Endodermal cell (in vitro differentiated cells): ENCODE measurements around the gene COL4A2. TPM values are rescaled to one million over a fixed set of nuclear protein-coding genes. Genes with fewer than 3 reads are reported as not detected.
"Not testable (repeated sequence)": the region's sequence is repeated elsewhere in the genome, so short reads cannot be mapped to it uniquely, and the experiment has no call there.

ENCODE experiments used
- DNase-seq: peaks from one replicate; pipeline ENCODE4 v3.0.0-alpha.2; 2017
- H3K27ac ChIP-seq: 2 replicates; pipeline ENCODE4 v1.5.1; 2013; ENCODE audit warnings: mild to moderate bottlenecking, low read depth, low read length, moderate library complexity
- H3K27me3 ChIP-seq: 2 replicates; pipeline ENCODE4 v1.6.1; 2013; ENCODE audit warnings: mild to moderate bottlenecking, low read length, moderate library complexity; ENCODE audit not compliant: insufficient read depth, control insufficient read depth, poor library complexity, severe bottlenecking
- H3K36me3 ChIP-seq: 2 replicates; pipeline ENCODE4 v1.7.0; 2013; ENCODE audit warnings: mild to moderate bottlenecking, low read length, moderate library complexity; ENCODE audit not compliant: control insufficient read depth, insufficient read depth
- H3K4me1 ChIP-seq: one replicate; pipeline ENCODE4 v1.7.0; 2013; ENCODE audit warnings: low read length; ENCODE audit not compliant: control insufficient read depth, insufficient read depth
- H3K4me3 ChIP-seq: 2 replicates; pipeline ENCODE4 v1.5.1; 2013; ENCODE audit warnings: mild to moderate bottlenecking, low read length, moderate library complexity
- H3K9ac ChIP-seq: 2 replicates; pipeline ENCODE4 v1.6.1; 2013; ENCODE audit warnings: mild to moderate bottlenecking, low read length, moderate library complexity; ENCODE audit not compliant: poor library complexity, severe bottlenecking; ENCODE audit errors: extremely low read depth
- H3K9me3 ChIP-seq: 2 replicates; pipeline ENCODE4 v1.6.1; 2013; ENCODE audit warnings: mild to moderate bottlenecking, low read length, moderate library complexity; ENCODE audit not compliant: control insufficient read depth
- H3K27ac Mint-ChIP-seq: 2 replicates; pipeline ENCODE4 v1.8.0; 2020; ENCODE audit warnings: mixed read lengths
- H3K27me3 Mint-ChIP-seq: 2 replicates; pipeline ENCODE4 v1.8.0; 2021; ENCODE audit warnings: mild to moderate bottlenecking, mixed read lengths; ENCODE audit not compliant: insufficient read depth
- H3K36me3 Mint-ChIP-seq: 2 replicates; pipeline ENCODE4 v1.8.0; 2020; ENCODE audit warnings: low read depth, mixed read lengths
- H3K4me1 Mint-ChIP-seq: 2 replicates; pipeline ENCODE4 v1.8.0; 2020; ENCODE audit warnings: mixed read lengths
- H3K4me3 Mint-ChIP-seq: 2 replicates; pipeline ENCODE4 v1.8.0; 2020; ENCODE audit warnings: mild to moderate bottlenecking, moderate library complexity, mixed read lengths
- H3K9me3 Mint-ChIP-seq: 2 replicates; pipeline ENCODE4 v1.8.0; 2020; ENCODE audit warnings: mild to moderate bottlenecking, mixed read lengths
- CTCF ChIP-seq: fragments of 200-600 bp; sonication (generic); conservative IDR thresholded peaks from 2 replicates; pipeline ENCODE4 v1.5.0; 2021; ENCODE audit warnings: antibody characterized with exemption, mild to moderate bottlenecking
- WGBS, 2 experiments: methylation state at CpG; one replicate each; pipeline versions ENCODE4 v1.1.5 to v1.1.7; 2013; ENCODE audit warnings: missing lambda C conversion rate in 2 of 2, mixed read lengths in 1 of 2; ENCODE audit not compliant: insufficient coverage in 1 of 2, insufficient read length in 1 of 2; 5-methylcytosine and 5-hydroxymethylcytosine counted together
- total RNA-seq, 2 donors: library from RNA; stranded (reverse); fragmentation: NEBNext Ultra II Directional in 1 of 2; extraction: Animal tissue kit (Norgen Biotek cat#: 25700) in 1 of 2; gene quantifications; 2 replicates in 1 of 2; 3 replicates in 1 of 2; pipeline ENCODE4 v1.2.1, GENCODE V29; 2021

COL4A2 gene
- total RNA-seq, 2 donors from 2014 or later: 388 to 398 TPM

GRCh38 chr13:110529522-110530311 is 222.6 kb downstream of the COL4A2 start:
- TF ChIP-seq CTCF: no peak
- no peak overlapping the region for H3K4me3 ChIP-seq
- H3K4me1 ChIP-seq: no peaks in the 10 kb centered on the region
- no peaks in the 10 kb centered on the region for H3K27me3 ChIP-seq
- 73 to 90% methylated on average over 11 to 15 of the region's 23 CpGs for WGBS, 2 experiments
- H3K27ac Mint-ChIP-seq: peak overlapping the region; percentile 55
- H3K9me3 ChIP-seq: peaks cover 18% of the 10 kb centered on the region
- H3K27ac ChIP-seq: peak overlapping the region; percentile 10
- peaks cover 13% of the 10 kb centered on the region for H3K36me3 Mint-ChIP-seq
- H3K4me3 Mint-ChIP-seq: no peak overlapping the region
- peaks cover 24% of the 10 kb centered on the region for H3K4me1 Mint-ChIP-seq
- H3K36me3 ChIP-seq: peaks cover 7% of the 10 kb centered on the region
- no peak overlapping the region for H3K9ac ChIP-seq
- H3K9me3 Mint-ChIP-seq: no peaks in the 10 kb centered on the region
- no peak for DNase-seq
- H3K27me3 Mint-ChIP-seq: no peaks in the 10 kb centered on the region

- no peak for DNase-seq
- peak overlapping the region; percentile 40 for H3K27ac Mint-ChIP-seq
Observed at GRCh38 chr13:110531100-110531499, 224.0 kb downstream of the COL4A2 start.

DNA sequence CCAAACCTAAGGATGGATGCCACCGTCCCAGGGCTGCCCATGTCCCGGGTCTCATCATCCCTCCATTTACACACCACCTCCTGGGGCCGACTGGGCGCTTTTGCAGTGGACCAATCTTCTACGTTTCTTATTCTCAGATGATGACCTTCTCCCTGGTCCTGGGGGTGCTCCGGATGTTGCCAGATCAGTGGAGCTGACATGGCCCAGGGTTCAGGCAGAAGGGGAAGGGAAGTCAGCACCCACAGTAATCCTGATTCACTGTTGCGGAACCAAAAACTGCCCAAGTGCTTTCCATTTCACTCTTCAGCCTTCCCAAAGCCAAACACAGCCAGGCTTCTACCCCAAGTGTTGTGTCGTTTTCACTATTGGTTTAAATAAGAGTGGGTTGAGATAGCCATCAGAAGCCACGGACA is 224.6 kb downstream of the COL4A2 start:
- H3K27ac ChIP-seq: no peak overlapping the region
- H3K27me3 ChIP-seq: no peaks in the 10 kb centered on the region
- peaks cover 11% of the 10 kb centered on the region for H3K36me3 ChIP-seq
- no peak overlapping the region for H3K4me3 Mint-ChIP-seq
- TF ChIP-seq CTCF: no peak
- no peaks in the 10 kb centered on the region for H3K27me3 Mint-ChIP-seq
- DNase-seq: no peak
- H3K9me3 Mint-ChIP-seq: no peaks in the 10 kb centered on the region
- H3K4me1 ChIP-seq: no peaks in the 10 kb centered on the region
- WGBS, 2 experiments: 92 to 95% methylated on average over 6 to 9 of the region's 9 CpGs
- peaks cover 18% of the 10 kb centered on the region for H3K9me3 ChIP-seq
- H3K4me3 ChIP-seq: no peak overlapping the region
- H3K36me3 Mint-ChIP-seq: peaks cover 18% of the 10 kb centered on the region
- H3K9ac ChIP-seq: no peak overlapping the region
- H3K4me1 Mint-ChIP-seq: peaks cover 17% of the 10 kb centered on the region
- H3K27ac Mint-ChIP-seq: peak overlapping the region; percentile 55

More at GRCh38 chr13:110531100-110531499, 224.0 kb downstream of the COL4A2 start:
- H3K27ac ChIP-seq: no peak overlapping the region
- H3K4me1 Mint-ChIP-seq: peaks cover 17% of the 10 kb centered on the region
- no peak for TF ChIP-seq CTCF
- H3K9me3 ChIP-seq: peaks cover 18% of the 10 kb centered on the region
- no peak overlapping the region for H3K4me3 Mint-ChIP-seq
- no peaks in the 10 kb centered on the region for H3K4me1 ChIP-seq
- no peaks in the 10 kb centered on the region for H3K9me3 Mint-ChIP-seq
- no peaks in the 10 kb centered on the region for H3K27me3 Mint-ChIP-seq
- 93 to 94% methylated on average over 6 to 7 of the region's 7 CpGs for WGBS, 2 experiments
- H3K9ac ChIP-seq: no peak overlapping the region
- peaks cover 18% of the 10 kb centered on the region for H3K36me3 Mint-ChIP-seq
- H3K36me3 ChIP-seq: peaks cover 11% of the 10 kb centered on the region
- peak overlapping the region; percentile 35 for H3K4me3 ChIP-seq
- no peaks in the 10 kb centered on the region for H3K27me3 ChIP-seq

- not testable (repeated sequence) for H3K27ac Mint-ChIP-seq, H3K27ac ChIP-seq, H3K27me3 Mint-ChIP-seq, H3K4me1 ChIP-seq, H3K9ac ChIP-seq, H3K9me3 Mint-ChIP-seq, DNase-seq, H3K4me3 ChIP-seq, H3K4me3 Mint-ChIP-seq, H3K27me3 ChIP-seq
- peaks cover 18% of the 10 kb centered on the region for H3K36me3 Mint-ChIP-seq
- peaks cover 16% of the 10 kb centered on the region for H3K4me1 Mint-ChIP-seq
- peaks cover 18% of the 10 kb centered on the region for H3K9me3 ChIP-seq
- H3K36me3 ChIP-seq: peaks cover 11% of the 10 kb centered on the region
- WGBS, 2 experiments: 97 to 100% methylated on average over 1 to 2 of the region's 2 CpGs
Observed at GRCh38 chr13:110532258-110532657, 225.2 kb downstream of the COL4A2 start.
